Right lobe of liver (tissue), 4 donors: ENCODE measurements around the gene COPS6.

Experiments
- POLR2A ChIP-seq: fragments of 450-650 bp; IDR thresholded peaks from one replicate; pipeline ENCODE4 v1.6.1; 2017; ENCODE audit warnings: antibody characterized with exemption, mild to moderate bottlenecking
- TF ChIP-seq, protein P1 (sequence below), 4 donors: fragments of 200-600 bp in 3 of 4; fragments of 450-650 bp in 1 of 4; IDR thresholded peaks; one replicate each; pipeline versions ENCODE4 v1.5.1 to v1.8.0; 2016 to 2022; ENCODE audit warnings: antibody characterized with exemption in 4 of 4, mild to moderate bottlenecking in 2 of 4
- donor health status: DM: no; HTN: no; CAD: no.
- donor health status: DM: no; HTN: no; CAD: no.
- donor health status: DM: no; HTN: yes; CAD: no.

DNA sequence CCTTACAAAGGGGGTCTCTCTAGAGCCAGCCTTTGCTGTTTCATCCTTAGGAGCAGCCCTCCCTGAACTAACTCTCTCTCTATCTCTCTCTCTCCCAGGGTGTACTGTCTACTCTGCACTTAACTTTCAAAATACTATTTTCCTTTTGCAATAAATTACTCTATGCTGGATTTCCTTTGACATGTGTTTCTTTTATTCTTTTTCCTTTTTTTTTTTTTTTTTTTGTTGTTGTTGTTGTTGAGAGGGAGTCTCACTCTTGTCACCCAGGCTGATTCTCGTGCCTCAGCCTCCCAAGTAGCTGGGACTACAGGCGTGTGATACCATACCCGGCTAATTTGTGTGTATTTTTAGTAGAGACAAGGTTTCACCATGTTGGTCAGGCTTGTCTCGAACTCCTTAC is 5.8 kb upstream of the COPS6 start:
- TF ChIP-seq POLR2A, result no peak
- TF ChIP-seq, protein P1, sequence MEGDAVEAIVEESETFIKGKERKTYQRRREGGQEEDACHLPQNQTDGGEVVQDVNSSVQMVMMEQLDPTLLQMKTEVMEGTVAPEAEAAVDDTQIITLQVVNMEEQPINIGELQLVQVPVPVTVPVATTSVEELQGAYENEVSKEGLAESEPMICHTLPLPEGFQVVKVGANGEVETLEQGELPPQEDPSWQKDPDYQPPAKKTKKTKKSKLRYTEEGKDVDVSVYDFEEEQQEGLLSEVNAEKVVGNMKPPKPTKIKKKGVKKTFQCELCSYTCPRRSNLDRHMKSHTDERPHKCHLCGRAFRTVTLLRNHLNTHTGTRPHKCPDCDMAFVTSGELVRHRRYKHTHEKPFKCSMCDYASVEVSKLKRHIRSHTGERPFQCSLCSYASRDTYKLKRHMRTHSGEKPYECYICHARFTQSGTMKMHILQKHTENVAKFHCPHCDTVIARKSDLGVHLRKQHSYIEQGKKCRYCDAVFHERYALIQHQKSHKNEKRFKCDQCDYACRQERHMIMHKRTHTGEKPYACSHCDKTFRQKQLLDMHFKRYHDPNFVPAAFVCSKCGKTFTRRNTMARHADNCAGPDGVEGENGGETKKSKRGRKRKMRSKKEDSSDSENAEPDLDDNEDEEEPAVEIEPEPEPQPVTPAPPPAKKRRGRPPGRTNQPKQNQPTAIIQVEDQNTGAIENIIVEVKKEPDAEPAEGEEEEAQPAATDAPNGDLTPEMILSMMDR (IDR thresholded peaks at IDR 0.05), result no peak
